Adrenal gland (tissue), 12 donors: ENCODE results near the gene ACTR3. TPM values are rescaled to one million over a fixed set of nuclear protein-coding genes. Genes with fewer than 3 reads are reported as not detected.

Experiments used
- DNase-seq, 7 donors: peaks; one replicate each; pipeline ENCODE4 v3.0.0-alpha.2; 2019 to 2020
- H3K27ac ChIP-seq, 5 donors: fragments of 200-600 bp; sonication (generic) in 4 of 5; 1 replicate in 3 of 5; 2 replicates in 2 of 5; pipeline versions ENCODE4 v1.5.1 to v1.8.0; 2016 to 2020; ENCODE audit warnings: mild to moderate bottlenecking in 1 of 5
- H3K27me3 ChIP-seq: fragments of 200-600 bp; 2 replicates; pipeline ENCODE4 v1.8.0; 2021
- H3K36me3 ChIP-seq, 2 donors: fragments of 200-600 bp; replicated peaks in 1 of 2; 1 replicate in 1 of 2; 2 replicates in 1 of 2; pipeline versions ENCODE4 v1.5.1 to v1.8.0; 2018 to 2022
- H3K4me1 ChIP-seq, 2 donors: fragments of 200-600 bp; replicated peaks in 1 of 2; 1 replicate in 1 of 2; 2 replicates in 1 of 2; pipeline versions ENCODE4 v1.5.1 to v1.8.0; 2018 to 2021
- H3K4me3 ChIP-seq, 4 donors: fragments of 200-600 bp; sonication (generic) in 3 of 4; one replicate each; pipeline ENCODE4 v1.5.1; 2016 to 2018
- H3K9me3 ChIP-seq, 3 donors: fragments of 200-600 bp; sonication (generic) in 1 of 3; replicated peaks in 1 of 3; 1 replicate in 2 of 3; 2 replicates in 1 of 3; pipeline versions ENCODE4 v1.5.1 to v1.8.0; 2016 to 2021
- POLR2A ChIP-seq, 2 donors: fragments of 450-650 bp; IDR thresholded peaks; one replicate each; pipeline ENCODE4 v1.6.1; 2017; ENCODE audit warnings: antibody characterized with exemption in 2 of 2, mild to moderate bottlenecking in 2 of 2, moderate library complexity in 1 of 2
- WGBS, 4 donors: extraction: QIAGEN DNeasy Blood & Tissue Kit in 2 of 4; methylation state at CpG; one replicate each; pipeline versions ENCODE4 v1.1.5 to v1.1.7; 2013 to 2017; 5-methylcytosine and 5-hydroxymethylcytosine counted together
- intact Hi-C, 2 donors: fragments of 100-400 bp; cut with DNase I; formaldehyde crosslinking; loops; one replicate each; pipeline versions ENCODE4 v1.14.1 to v1.15.0; 2022 to 2023
- polyA plus RNA-seq, 3 donors: library from polyadenylated mRNA; stranded (reverse); fragments of 200-250 nt in 2 of 3; fragments of 350-450 nt in 1 of 3; fragmentation: Illumina TruSeq in 1 of 3; extraction: RNeasy Lipid Tissue Mini Kit (QIAGEN cat#74804) in 1 of 3; gene quantifications; one replicate each; pipeline ENCODE4 v1.2.3, GENCODE V29; 2013 to 2014
- total RNA-seq, 9 donors: library from RNA; depleted of rRNA in 4 of 9; stranded (reverse); fragments of >200 nt in 4 of 9; fragments of 120-200 nt in 1 of 9; fragmentation: NEBNext Ultra II Directional in 1 of 9; extraction: Animal tissue kit (Norgen Biotek cat#: 25700) in 1 of 9; gene quantifications; one replicate each; pipeline versions ENCODE4 v1.1.0 to v1.2.4, GENCODE V29; 2013 to 2023
- TF ChIP-seq, protein P1 (sequence below), 6 experiments: fragments of 450-650 bp in 4 of 6; fragments of 200-600 bp in 2 of 6; sonication (generic) in 1 of 6; IDR thresholded peaks; 1 replicate in 5 of 6; 2 replicates in 1 of 6; pipeline versions ENCODE4 v1.5.1 to v1.8.0; 2016 to 2021; ENCODE audit warnings: antibody characterized with exemption in 6 of 6, mild to moderate bottlenecking in 2 of 6, moderate library complexity in 1 of 6
- donor health status: healthy with polysubstance abuse.
- donor health status: Bipolar disorder and iron deficiency.
- donor health status: DM: yes; HTN: yes; CAD: no.
- donor health status: DM: no; HTN: no; CAD: no.
- donor health status: DM: no; HTN: no; CAD: no.
- donor health status: DM: yes; HTN: yes; CAD: no.

The ACTR3 gene
- total and polyA plus RNA-seq, 12 donors = 28.1 to 530 (median 219) TPM

DNA sequence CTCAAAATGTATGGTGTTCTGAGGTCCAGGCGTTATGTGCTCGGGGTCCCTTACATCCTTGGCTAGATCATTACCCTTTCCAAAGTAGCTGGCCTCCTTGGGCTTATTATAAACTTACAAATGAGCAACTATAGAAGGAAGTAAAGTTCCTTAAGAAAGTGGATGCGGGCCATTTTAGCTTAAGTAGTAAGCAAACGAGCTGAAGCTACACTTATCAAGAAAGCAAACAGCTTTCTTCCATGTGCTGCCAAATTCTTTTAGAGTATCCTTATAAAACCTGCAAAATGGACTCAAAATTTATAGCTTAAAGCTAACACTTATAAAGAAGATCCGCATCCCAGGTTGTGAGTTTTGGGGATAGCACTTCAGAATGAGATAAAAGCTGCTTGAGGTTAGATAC is 75.3 kb downstream of the ACTR3 start:
- intact Hi-C loops = no loop called here
- no peak for TF ChIP-seq POLR2A (IDR thresholded peaks at IDR 0.05)
- TF ChIP-seq, protein P1, sequence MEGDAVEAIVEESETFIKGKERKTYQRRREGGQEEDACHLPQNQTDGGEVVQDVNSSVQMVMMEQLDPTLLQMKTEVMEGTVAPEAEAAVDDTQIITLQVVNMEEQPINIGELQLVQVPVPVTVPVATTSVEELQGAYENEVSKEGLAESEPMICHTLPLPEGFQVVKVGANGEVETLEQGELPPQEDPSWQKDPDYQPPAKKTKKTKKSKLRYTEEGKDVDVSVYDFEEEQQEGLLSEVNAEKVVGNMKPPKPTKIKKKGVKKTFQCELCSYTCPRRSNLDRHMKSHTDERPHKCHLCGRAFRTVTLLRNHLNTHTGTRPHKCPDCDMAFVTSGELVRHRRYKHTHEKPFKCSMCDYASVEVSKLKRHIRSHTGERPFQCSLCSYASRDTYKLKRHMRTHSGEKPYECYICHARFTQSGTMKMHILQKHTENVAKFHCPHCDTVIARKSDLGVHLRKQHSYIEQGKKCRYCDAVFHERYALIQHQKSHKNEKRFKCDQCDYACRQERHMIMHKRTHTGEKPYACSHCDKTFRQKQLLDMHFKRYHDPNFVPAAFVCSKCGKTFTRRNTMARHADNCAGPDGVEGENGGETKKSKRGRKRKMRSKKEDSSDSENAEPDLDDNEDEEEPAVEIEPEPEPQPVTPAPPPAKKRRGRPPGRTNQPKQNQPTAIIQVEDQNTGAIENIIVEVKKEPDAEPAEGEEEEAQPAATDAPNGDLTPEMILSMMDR (IDR thresholded peaks at IDR 0.05) = no peak
- Histone ChIP-seq H3K4me3 (no peak overlapping the region), H3K27ac (no peak overlapping the region), H3K4me1 (peaks cover 19 to 24% of the 10 kb centered on the region in 2 donors), H3K27me3 (no peaks in the 10 kb centered on the region), H3K36me3 (no peaks in the 10 kb centered on the region), H3K9me3 (no peaks in the 10 kb centered on the region)
- 90 to 93% (median 92%) methylated on average over 5 of the region's 5 CpGs for WGBS, 4 donors
- DNase-seq = no peak

DNA sequence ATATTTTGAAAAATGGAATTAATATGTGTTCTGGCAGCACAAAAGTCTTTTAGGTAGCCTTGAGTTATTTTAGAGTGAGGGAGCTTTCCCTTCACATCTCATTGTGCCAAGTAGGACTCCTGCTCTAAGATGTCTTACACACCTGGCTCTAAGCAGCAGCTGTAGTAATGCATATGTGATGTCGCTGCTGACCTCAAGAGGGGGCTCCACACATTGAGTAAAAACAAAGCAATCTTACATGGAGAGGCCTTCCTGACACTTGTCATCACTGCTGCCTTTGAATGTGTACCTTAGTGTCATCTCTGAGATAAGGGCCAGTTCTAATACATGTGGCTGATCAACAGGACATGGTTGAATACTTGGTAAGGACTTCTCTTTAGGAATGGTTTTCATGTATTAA is 75.8 kb downstream of the ACTR3 start:
- no peak for TF ChIP-seq POLR2A (IDR thresholded peaks at IDR 0.05)
- TF ChIP-seq, protein P1 (IDR thresholded peaks at IDR 0.05) = peak in 3 of 6 experiments; percentile 29 to 35 (median 32)

DNA sequence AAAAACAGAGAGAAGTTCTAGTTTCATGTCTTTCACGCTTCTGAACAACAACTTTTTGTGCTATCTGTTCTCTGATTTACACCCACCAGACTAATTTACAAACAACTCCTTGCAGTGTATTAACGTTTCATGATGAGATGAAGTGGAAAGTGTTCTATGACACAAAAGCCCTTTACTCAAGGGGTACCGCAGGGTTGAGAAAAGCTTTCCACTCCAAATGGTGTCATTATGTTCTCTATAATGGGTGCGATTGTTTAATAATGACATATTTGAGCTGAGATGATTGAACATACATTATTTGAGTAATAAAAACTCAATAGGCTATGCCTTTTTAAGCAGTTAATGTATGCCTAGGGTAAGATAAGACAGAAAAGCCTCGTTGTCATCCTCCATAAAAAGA is 76.3 kb downstream of the ACTR3 start:
- WGBS, 4 donors = 70 to 81% (median 78%) methylated on average over 5 of the region's 5 CpGs
- intact Hi-C loops = no loop called here
- no peak overlapping the region for H3K27ac ChIP-seq
- H3K36me3 ChIP-seq = no peaks in the 10 kb centered on the region
- TF ChIP-seq, protein P1 (IDR thresholded peaks at IDR 0.05) = no peak
- TF ChIP-seq POLR2A (IDR thresholded peaks at IDR 0.05) = no peak
- DNase-seq = no peak
- no peaks in the 10 kb centered on the region for H3K27me3 ChIP-seq
- H3K4me3 ChIP-seq = no peak overlapping the region
- no peaks in the 10 kb centered on the region for H3K9me3 ChIP-seq
- peaks cover 19 to 24% of the 10 kb centered on the region in 2 donors for H3K4me1 ChIP-seq

More for the DNA sequence above, 75.8 kb downstream of the ACTR3 start:
- intact Hi-C loops = no loop called here
- peaks cover 19 to 24% of the 10 kb centered on the region in 2 donors for H3K4me1 ChIP-seq
- DNase-seq = no peak
- no peaks in the 10 kb centered on the region for H3K27me3 ChIP-seq
- no peaks in the 10 kb centered on the region for H3K9me3 ChIP-seq
- H3K4me3 ChIP-seq = no peak overlapping the region
- WGBS, 4 donors = 19 to 50% (median 34%) methylated on average over 1 of the region's 1 CpG
- no peaks in the 10 kb centered on the region for H3K36me3 ChIP-seq
- H3K27ac ChIP-seq = no peak overlapping the region

DNA sequence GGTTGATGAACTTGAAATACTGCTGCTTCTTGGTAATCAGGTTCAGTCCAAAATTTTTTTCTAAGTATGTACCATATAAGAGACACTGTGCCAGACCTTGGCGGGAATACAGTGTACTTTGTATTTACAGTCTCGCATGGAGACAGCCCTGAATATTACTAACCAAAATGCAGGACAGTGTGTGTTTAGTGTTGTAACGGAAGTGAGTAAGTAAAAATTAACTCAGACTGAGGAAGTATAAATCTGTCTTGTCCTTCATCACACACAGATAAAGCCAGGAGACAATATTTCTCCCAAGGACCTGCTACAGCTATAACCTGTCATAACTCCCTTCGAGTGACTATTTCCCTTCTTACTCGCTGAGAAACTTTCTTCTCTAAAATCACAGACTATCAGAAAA is 76.9 kb downstream of the ACTR3 start:
- TF ChIP-seq, protein P1 (IDR thresholded peaks at IDR 0.05) = no peak
- no peak for TF ChIP-seq POLR2A (IDR thresholded peaks at IDR 0.05)
- Histone ChIP-seq H3K9me3 (no peaks in the 10 kb centered on the region), H3K27me3 (no peaks in the 10 kb centered on the region), H3K4me1 (peaks cover 19 to 24% of the 10 kb centered on the region in 2 donors), H3K27ac (peak overlapping the region in 3 of 5 donors; percentile 2 to 62 (median 38)), H3K4me3 (no peak overlapping the region), H3K36me3 (no peaks in the 10 kb centered on the region)
- intact Hi-C loops = no loop called here
- DNase-seq = peak in 1 of 7 donors; percentile 44
- 3 to 16% (median 9%) methylated on average over 5 of the region's 5 CpGs for WGBS, 4 donors
